ENCODE data around the gene PRLR.

Gene PRLR

GRCh38 chr5:35032356-35032755 is 197.9 kb downstream of the PRLR start:
- no peak for DNase-seq (ENCODE audit: low spot score)

- DNase-seq (ENCODE audit: low spot score), result peak; percentile 40
These were observed 199.0 kb downstream of the PRLR start for GRCh38 chr5:35031276-35031675.

GRCh38 chr5:35030426-35031100 is 199.7 kb downstream of the PRLR start:
- DNase-seq (ENCODE audit: low spot score), result no peak

GRCh38 chr5:35029333-35029732 is 201.0 kb downstream of the PRLR start:
- DNase-seq (ENCODE audit: low spot score), result no peak

GRCh38 chr5:35026941-35027340 is 203.3 kb downstream of the PRLR start:
- no peak for DNase-seq (ENCODE audit: low spot score)

- no peak for DNase-seq (ENCODE audit: low spot score)
These were observed 203.9 kb downstream of the PRLR start for GRCh38 chr5:35026280-35026840.

GRCh38 chr5:35024911-35025510 is 205.3 kb downstream of the PRLR start:
- DNase-seq (ENCODE audit: low spot score), result no peak

- DNase-seq (ENCODE audit: low spot score), result no peak
These were observed 206.7 kb downstream of the PRLR start for GRCh38 chr5:35023391-35024178.

GRCh38 chr5:35016174-35017051 is 213.9 kb downstream of the PRLR start:
- DNase-seq (ENCODE audit: low spot score), result no peak

GRCh38 chr5:35015063-35015462 is 215.2 kb downstream of the PRLR start:
- DNase-seq (ENCODE audit: low spot score), result no peak

GRCh38 chr5:35012796-35013195 is 217.5 kb downstream of the PRLR start:
- DNase-seq (ENCODE audit: low spot score), result no peak

- no peak for DNase-seq (ENCODE audit: low spot score)
These were observed 217.9 kb downstream of the PRLR start for GRCh38 chr5:35012365-35012764.

- no peak for DNase-seq (ENCODE audit: low spot score)
These were observed 219.6 kb downstream of the PRLR start for GRCh38 chr5:35010676-35011075.

- peak; percentile 22 for DNase-seq (ENCODE audit: low spot score)
These were observed 220.6 kb downstream of the PRLR start for GRCh38 chr5:35009657-35010056.

GRCh38 chr5:35009019-35009418 is 221.3 kb downstream of the PRLR start:
- no peak for DNase-seq (ENCODE audit: low spot score)

GRCh38 chr5:35004771-35005170 is 225.5 kb downstream of the PRLR start:
- DNase-seq (ENCODE audit: low spot score), result no peak

GRCh38 chr5:35004200-35004599 is 226.1 kb downstream of the PRLR start:
- DNase-seq (ENCODE audit: low spot score), result no peak

GRCh38 chr5:35003018-35003957 is 227.0 kb downstream of the PRLR start:
- peak; percentile 85 for DNase-seq (ENCODE audit: low spot score)

- DNase-seq (ENCODE audit: low spot score), result no peak
These were observed 227.8 kb downstream of the PRLR start for GRCh38 chr5:35002459-35002858.

GRCh38 chr5:35001842-35002241 is 228.4 kb downstream of the PRLR start:
- no peak for DNase-seq (ENCODE audit: low spot score)
